ENCODE data around the gene EPHB1. TPM values are rescaled to one million over a fixed set of nuclear protein-coding genes. Genes with fewer than 3 reads are reported as not detected.

EPHB1 gene
- total and polyA plus RNA-seq, 8 donors, result 0.02 to 1.4 (median 0.43) TPM

DNA sequence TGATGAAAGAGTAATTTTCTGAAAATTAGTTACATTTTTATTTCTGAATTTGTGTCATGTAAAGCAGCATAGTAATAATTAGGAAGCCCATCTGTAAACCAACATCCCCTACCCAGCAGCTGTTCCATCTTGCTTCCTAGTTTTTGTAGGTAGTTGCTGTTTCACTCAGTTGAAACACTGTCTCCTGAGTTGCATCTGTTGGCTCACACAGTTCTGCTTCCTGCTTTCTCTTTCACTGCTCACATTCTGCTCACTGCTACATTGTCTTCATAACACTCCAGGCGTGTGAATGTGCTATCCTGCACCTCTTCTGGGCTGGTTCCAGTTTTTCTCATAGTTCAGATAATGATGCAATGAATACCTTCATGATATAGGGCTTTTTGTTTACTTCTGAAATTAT lies 123.4 kb downstream of the EPHB1 start:
- no peaks in the 10 kb centered on the region for H3K36me3 ChIP-seq
- DNase-seq, result no peak
- ATAC-seq, result no peak
- H3K4me1 ChIP-seq, result no peaks in the 10 kb centered on the region
- no peak overlapping the region for H3K27ac ChIP-seq
- no peak overlapping the region for H3K4me3 ChIP-seq
- no peaks in the 10 kb centered on the region for H3K9me3 ChIP-seq
- no peaks in the 10 kb centered on the region for H3K27me3 ChIP-seq
- no peak for FAIRE-seq
- intact Hi-C loops (cut with DNase I), result no loop called here
- 0 to 57% methylated on average over 1 of the region's 1 CpG for WGBS, 2 donors
- TF ChIP-seq, protein P1, sequence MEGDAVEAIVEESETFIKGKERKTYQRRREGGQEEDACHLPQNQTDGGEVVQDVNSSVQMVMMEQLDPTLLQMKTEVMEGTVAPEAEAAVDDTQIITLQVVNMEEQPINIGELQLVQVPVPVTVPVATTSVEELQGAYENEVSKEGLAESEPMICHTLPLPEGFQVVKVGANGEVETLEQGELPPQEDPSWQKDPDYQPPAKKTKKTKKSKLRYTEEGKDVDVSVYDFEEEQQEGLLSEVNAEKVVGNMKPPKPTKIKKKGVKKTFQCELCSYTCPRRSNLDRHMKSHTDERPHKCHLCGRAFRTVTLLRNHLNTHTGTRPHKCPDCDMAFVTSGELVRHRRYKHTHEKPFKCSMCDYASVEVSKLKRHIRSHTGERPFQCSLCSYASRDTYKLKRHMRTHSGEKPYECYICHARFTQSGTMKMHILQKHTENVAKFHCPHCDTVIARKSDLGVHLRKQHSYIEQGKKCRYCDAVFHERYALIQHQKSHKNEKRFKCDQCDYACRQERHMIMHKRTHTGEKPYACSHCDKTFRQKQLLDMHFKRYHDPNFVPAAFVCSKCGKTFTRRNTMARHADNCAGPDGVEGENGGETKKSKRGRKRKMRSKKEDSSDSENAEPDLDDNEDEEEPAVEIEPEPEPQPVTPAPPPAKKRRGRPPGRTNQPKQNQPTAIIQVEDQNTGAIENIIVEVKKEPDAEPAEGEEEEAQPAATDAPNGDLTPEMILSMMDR (IDR thresholded peaks at IDR 0.05), result no peak

DNA sequence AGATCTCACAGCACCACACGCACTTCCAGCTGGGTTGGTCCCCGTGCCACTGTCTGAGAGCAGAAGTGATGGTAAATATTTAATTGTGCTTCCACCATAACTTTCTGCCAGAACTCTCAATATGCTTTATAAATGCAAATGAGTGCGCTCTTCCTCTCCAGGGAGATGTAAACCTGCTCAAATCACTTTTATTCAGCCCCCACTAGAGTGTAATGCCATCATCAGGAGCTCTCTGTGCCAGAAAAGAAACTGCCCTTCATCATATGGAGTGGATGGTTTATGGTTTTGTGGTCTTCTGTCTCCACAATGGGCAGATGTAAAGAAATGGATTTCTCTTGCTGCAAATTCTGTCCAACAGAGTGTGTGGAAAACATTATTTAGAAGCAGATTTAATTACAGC lies 127.0 kb downstream of the EPHB1 start:
- H3K9me3 ChIP-seq, result no peaks in the 10 kb centered on the region
- DNase-seq (no peak), FAIRE-seq (no peak), ATAC-seq (no peak)
- intact Hi-C loops (cut with DNase I), result no loop called here
- 60 to 74% methylated on average over 3 of the region's 3 CpGs for WGBS, 2 donors
- H3K36me3 ChIP-seq, result no peaks in the 10 kb centered on the region
- no peak overlapping the region for H3K27ac ChIP-seq
- H3K4me1 ChIP-seq, result no peaks in the 10 kb centered on the region
- TF ChIP-seq, protein P1 (IDR thresholded peaks at IDR 0.05), result no peak
- H3K27me3 ChIP-seq, result no peaks in the 10 kb centered on the region
- no peak overlapping the region for H3K4me3 ChIP-seq

DNA sequence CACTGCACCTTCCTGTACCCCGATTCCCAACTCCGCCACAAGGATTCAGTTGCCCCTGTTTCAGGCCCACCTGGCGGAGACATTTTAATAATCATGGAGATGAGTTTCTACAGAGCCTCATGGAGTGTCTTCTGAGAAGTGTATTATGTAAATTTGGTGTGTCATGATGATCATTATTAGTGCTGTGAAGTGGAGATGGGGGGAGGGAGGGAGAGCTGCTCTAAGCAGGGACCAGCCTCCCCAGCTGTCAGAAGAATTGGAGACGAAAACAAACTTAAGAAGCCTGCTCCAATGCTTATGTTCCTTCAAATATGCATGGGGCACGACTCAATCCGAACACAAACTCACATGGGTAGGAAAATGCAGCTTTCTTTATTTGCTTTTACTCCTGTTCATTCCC lies 127.8 kb downstream of the EPHB1 start:
- TF ChIP-seq, protein P1 (IDR thresholded peaks at IDR 0.05), result no peak
- no peak for FAIRE-seq
- 81 to 87% methylated on average over 6 of the region's 6 CpGs for WGBS, 2 donors

DNA sequence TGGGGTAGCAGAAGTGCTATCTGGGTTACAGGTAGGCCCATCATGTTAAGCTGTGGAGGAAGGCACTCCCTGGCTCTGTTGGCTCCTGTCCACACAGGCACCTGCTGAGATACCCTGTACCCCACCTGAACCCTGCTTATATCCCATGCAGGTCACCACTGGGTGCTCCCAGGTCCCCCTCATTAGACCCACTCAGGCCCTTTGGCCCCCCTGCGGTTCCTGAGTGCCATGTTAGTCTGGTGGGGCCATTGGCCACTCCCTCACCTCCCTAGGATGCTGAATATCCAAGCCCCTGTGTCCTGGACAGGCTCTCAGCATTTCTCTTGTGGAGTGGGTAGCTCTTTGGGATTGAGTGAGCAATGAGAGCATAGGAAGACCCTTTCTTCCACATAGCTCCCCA lies 128.2 kb downstream of the EPHB1 start:
- no peak overlapping the region for H3K4me3 ChIP-seq
- TF ChIP-seq, protein P1 (IDR thresholded peaks at IDR 0.05), result no peak
- WGBS, 2 donors, result 59 to 86% methylated on average over 1 of the region's 1 CpG
- no peaks in the 10 kb centered on the region for H3K36me3 ChIP-seq
- no peaks in the 10 kb centered on the region for H3K9me3 ChIP-seq
- H3K4me1 ChIP-seq, result no peaks in the 10 kb centered on the region
- FAIRE-seq (no peak), DNase-seq (no peak), ATAC-seq (no peak)
- H3K27me3 ChIP-seq, result no peaks in the 10 kb centered on the region
- intact Hi-C loops (cut with DNase I), result no loop called here
- H3K27ac ChIP-seq, result no peak overlapping the region

More for the DNA sequence above, 127.8 kb downstream of the EPHB1 start:
- ATAC-seq (no peak), DNase-seq (no peak)
- no peaks in the 10 kb centered on the region for H3K9me3 ChIP-seq
- H3K4me1 ChIP-seq, result no peaks in the 10 kb centered on the region
- H3K36me3 ChIP-seq, result no peaks in the 10 kb centered on the region
- intact Hi-C loops (cut with DNase I), result no loop called here
- no peaks in the 10 kb centered on the region for H3K27me3 ChIP-seq
- H3K4me3 ChIP-seq, result no peak overlapping the region
- no peak overlapping the region for H3K27ac ChIP-seq

DNA sequence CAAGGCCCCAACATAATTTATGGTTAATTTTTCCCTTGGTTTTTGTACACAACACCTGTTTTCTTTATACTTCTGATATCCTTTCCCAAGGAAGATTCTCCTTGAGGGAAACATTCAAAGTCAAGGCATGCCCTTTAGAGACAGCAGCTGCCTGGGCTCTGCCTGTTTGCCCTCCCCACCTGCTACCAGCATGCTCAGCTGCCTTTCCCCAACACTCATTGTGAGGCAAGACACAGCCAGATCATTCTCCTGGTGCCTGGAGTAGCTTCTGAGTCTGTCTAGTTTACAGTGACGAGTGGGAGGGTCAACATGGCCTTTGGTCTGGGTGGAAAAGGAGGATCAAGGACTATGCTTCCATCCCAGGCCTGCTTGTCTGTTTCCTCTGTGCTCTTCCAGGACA lies 132.5 kb downstream of the EPHB1 start:
- H3K27ac ChIP-seq, result no peak overlapping the region
- ATAC-seq (no peak), FAIRE-seq (no peak), DNase-seq (no peak)
- no peaks in the 10 kb centered on the region for H3K36me3 ChIP-seq
- H3K4me3 ChIP-seq, result no peak overlapping the region
- no peaks in the 10 kb centered on the region for H3K4me1 ChIP-seq
- TF ChIP-seq, protein P1 (IDR thresholded peaks at IDR 0.05), result no peak
- intact Hi-C loops (cut with DNase I), result no loop called here
- no peaks in the 10 kb centered on the region for H3K9me3 ChIP-seq
- WGBS, 2 donors, result 71 to 73% methylated on average over 1 of the region's 1 CpG
- no peaks in the 10 kb centered on the region for H3K27me3 ChIP-seq
